ENCODE measurements around the gene DACH2. TPM values are rescaled to one million over a fixed set of nuclear protein-coding genes. Genes with fewer than 3 reads are reported as not detected.
"Not testable (repeated sequence)": the region's sequence is repeated elsewhere in the genome, so short reads cannot be mapped to it uniquely, and the experiment has no call there.

DACH2 gene
- total RNA-seq, 1 experiment from 2014 or later: 1.0 TPM

- no peak for DNase-seq
- Histone ChIP-seq H2AFZ (ENCODE audit: low read length) (no peak overlapping the region), H3K4me2 (ENCODE audit: insufficient read depth, insufficient read length, low read length) (no peak overlapping the region), H3K79me1 (ENCODE audit: insufficient read depth, low read depth, low read length, poor library complexity, severe bottlenecking) (no peaks in the 10 kb centered on the region), H3K4ac (ENCODE audit: low read depth, low read length) (no peak overlapping the region), H4K91ac (ENCODE audit: insufficient read length, low read depth, low read length) (no peak overlapping the region), H4K5ac (ENCODE audit: insufficient read length, low read depth, low read length) (no peak overlapping the region), H2AK5ac (ENCODE audit: insufficient read length, low read length) (no peak overlapping the region), H3K4me1 (ENCODE audit: insufficient read depth, low read length) (no peaks in the 10 kb centered on the region), H2BK15ac (ENCODE audit: low read depth, low read length) (no peak overlapping the region), H2BK12ac (ENCODE audit: insufficient read length, low read depth, low read length) (no peak overlapping the region), H4K8ac (replicated peaks; ENCODE audit: insufficient read length, low read depth, low read length) (no peak overlapping the region), H3K56ac (ENCODE audit: insufficient read length, low read depth, low read length) (no peak overlapping the region), H3K9me3 (ENCODE audit: control insufficient read depth, low read depth, low read length) (no peaks in the 10 kb centered on the region), H2BK120ac (ENCODE audit: low read depth, low read length, poor library complexity, severe bottlenecking) (no peak overlapping the region), H3K14ac (ENCODE audit: insufficient read depth, low read length) (no peak overlapping the region), H3K27me3 (ENCODE audit: insufficient read depth, low read length) (no peaks in the 10 kb centered on the region), H2BK5ac (ENCODE audit: insufficient read length, low read length) (no peak overlapping the region), H3K9ac (ENCODE audit: extremely low read depth, insufficient read length, low read length) (no peak overlapping the region), H3K18ac (ENCODE audit: insufficient read length, low read depth, low read length) (no peak overlapping the region), H3T11ph (ENCODE audit: low read length) (no peak overlapping the region), H3K23me2 (ENCODE audit: insufficient read length, low read depth, low read length, poor library complexity, severe bottlenecking) (no peaks in the 10 kb centered on the region), H3K79me2 (ENCODE audit: insufficient read depth, low read length) (no peaks in the 10 kb centered on the region), H3K27ac (ENCODE audit: insufficient read length, low read depth, low read length) (no peak overlapping the region), H3K23ac (ENCODE audit: insufficient read length, low read depth, low read length) (no peak overlapping the region), H4K20me1 (ENCODE audit: control insufficient read depth, insufficient read depth, insufficient read length) (no peaks in the 10 kb centered on the region), H2BK20ac (ENCODE audit: low read depth, low read length, poor library complexity, severe bottlenecking) (no peak overlapping the region)
- peaks cover 12 to 39% of the 10 kb centered on the region in 2 experiments; a peak in 4 of 5 replicates for H3K9me3 Mint-ChIP-seq
- TF ChIP-seq CTCF (conservative IDR thresholded peaks at IDR 0.05): no peak
- H3K4me1 Mint-ChIP-seq: no peaks in the 10 kb centered on the region
- H3K27me3 Mint-ChIP-seq (ENCODE audit: low read depth): no peaks in the 10 kb centered on the region
- H3K27ac Mint-ChIP-seq: no peak overlapping the region
- no CpG with 5 or more reads among the region's 1 CpG for WGBS (ENCODE audit: extremely low coverage, insufficient read length, low lambda C conversion rate)
- peaks cover 0 to 3% (median 0%) of the 10 kb centered on the region in 3 experiments; a peak in 2 of 7 replicates for H3K36me3 Mint-ChIP-seq (ENCODE audit: insufficient read depth in 1 of 3, low read depth in 3 of 3)
- no peak overlapping the region for H3K4me3 Mint-ChIP-seq
Observed at GRCh38 chrX:86178906-86179305, 30.7 kb downstream of the DACH2 start.

GRCh38 chrX:86181325-86181724 is 33.1 kb downstream of the DACH2 start:
- H2AFZ ChIP-seq (ENCODE audit: low read length); H2BK15ac ChIP-seq (ENCODE audit: low read depth, low read length); H3K9me3 ChIP-seq (ENCODE audit: control insufficient read depth, low read depth, low read length); H3K4me1 ChIP-seq (ENCODE audit: insufficient read depth, low read length); H4K5ac ChIP-seq (ENCODE audit: insufficient read length, low read depth, low read length); DNase-seq; H3K4me2 ChIP-seq (ENCODE audit: insufficient read depth, insufficient read length, low read length); H2BK120ac ChIP-seq (ENCODE audit: low read depth, low read length, poor library complexity, severe bottlenecking); H3K4me1 Mint-ChIP-seq; H4K91ac ChIP-seq (ENCODE audit: insufficient read length, low read depth, low read length); H3K23me2 ChIP-seq (ENCODE audit: insufficient read length, low read depth, low read length, poor library complexity, severe bottlenecking); H3K18ac ChIP-seq (ENCODE audit: insufficient read length, low read depth, low read length); H2BK5ac ChIP-seq (ENCODE audit: insufficient read length, low read length); H3K79me1 ChIP-seq (ENCODE audit: insufficient read depth, low read depth, low read length, poor library complexity, severe bottlenecking); H3K4ac ChIP-seq (ENCODE audit: low read depth, low read length); H3K4me3 Mint-ChIP-seq; H3T11ph ChIP-seq (ENCODE audit: low read length); H3K9ac ChIP-seq (ENCODE audit: extremely low read depth, insufficient read length, low read length); H2BK12ac ChIP-seq (ENCODE audit: insufficient read length, low read depth, low read length); H2BK20ac ChIP-seq (ENCODE audit: low read depth, low read length, poor library complexity, severe bottlenecking); H3K23ac ChIP-seq (ENCODE audit: insufficient read length, low read depth, low read length); H3K27me3 Mint-ChIP-seq (ENCODE audit: low read depth); H3K79me2 ChIP-seq (ENCODE audit: insufficient read depth, low read length); H3K36me3 Mint-ChIP-seq (ENCODE audit: insufficient read depth in 1 of 3, low read depth in 3 of 3); H4K8ac ChIP-seq (replicated peaks; ENCODE audit: insufficient read length, low read depth, low read length); H4K20me1 ChIP-seq (ENCODE audit: control insufficient read depth, insufficient read depth, insufficient read length); H3K14ac ChIP-seq (ENCODE audit: insufficient read depth, low read length); H2AK5ac ChIP-seq (ENCODE audit: insufficient read length, low read length); H3K27ac ChIP-seq (ENCODE audit: insufficient read length, low read depth, low read length); H3K27ac Mint-ChIP-seq; H3K27me3 ChIP-seq (ENCODE audit: insufficient read depth, low read length); H3K56ac ChIP-seq (ENCODE audit: insufficient read length, low read depth, low read length): not testable (repeated sequence)
- peaks cover 12 to 35% of the 10 kb centered on the region in 2 experiments; a peak in 4 of 5 replicates for H3K9me3 Mint-ChIP-seq
- no CpG with 5 or more reads among the region's 7 CpGs for WGBS (ENCODE audit: extremely low coverage, insufficient read length, low lambda C conversion rate)
